IMR-90 (cell line): Measurements from ENCODE around the gene STXBP4. TPM values are rescaled to one million over a fixed set of nuclear protein-coding genes. Genes with fewer than 3 reads are reported as not detected.

Experiments
- ATAC-seq: fragments of 200-7000 bp; cut with Tn5 transposase; 2 replicates; pipeline ENCODE4 v1.9.1; 2020; ENCODE audit warnings: low read depth, mild to moderate bottlenecking, moderate library complexity
- BruUV-seq: library from RNA; stranded (reverse); fragments of 400-500 nt; replicated peaks from 2 replicates; lab custom pipeline; 2021; lab: Mats Ljungman, UMichigan
- CTCF ChIA-PET: fragments of 300-600 bp; formaldehyde crosslinking; extraction: SDS; loops from one replicate; lab custom pipeline; 2021; ENCODE audit warnings: antibody characterized with exemption; lab: Yijun Ruan, JAX
- POLR2A ChIA-PET: fragments of 300-600 bp; sonication (Branson Sonifier 250); formaldehyde crosslinking; loops from one replicate; lab custom pipeline; 2022; ENCODE audit warnings: antibody characterized with exemption; ENCODE audit not compliant: unreplicated experiment; lab: Charles Lee
- DNase-seq: peaks from one replicate; pipeline ENCODE4 v3.0.0; 2013
- H2AFZ ChIP-seq: replicated peaks from 2 replicates; pipeline ENCODE3; 2013; ENCODE audit warnings: low read length, mild to moderate bottlenecking; ENCODE audit not compliant: poor library complexity
- H2AK5ac ChIP-seq: 2 replicates; pipeline ENCODE4 v1.6.1; 2013; ENCODE audit warnings: low read depth, low read length, inconsistent platforms
- H2AK9ac ChIP-seq: replicated peaks from 2 replicates; pipeline ENCODE3; 2013; ENCODE audit warnings: mild to moderate bottlenecking, low read depth, low read length, moderate library complexity; ENCODE audit not compliant: poor library complexity
- H2BK120ac ChIP-seq: 2 replicates; pipeline ENCODE4 v1.6.1; 2013; ENCODE audit warnings: low read depth, low read length, inconsistent platforms
- H2BK15ac ChIP-seq: 3 replicates; pipeline ENCODE4 v1.6.1; 2013; ENCODE audit warnings: low read depth, low read length, inconsistent platforms
- H2BK20ac ChIP-seq: 2 replicates; pipeline ENCODE4 v1.6.1; 2013; ENCODE audit warnings: low read depth, mild to moderate bottlenecking, inconsistent platforms, low read length, moderate library complexity
- H2BK5ac ChIP-seq: 2 replicates; pipeline ENCODE4 v1.6.1; 2013; ENCODE audit warnings: mild to moderate bottlenecking, low read depth, low read length, inconsistent platforms; ENCODE audit not compliant: poor library complexity, severe bottlenecking
- H3K14ac ChIP-seq: replicated peaks from 2 replicates; pipeline ENCODE4 v1.6.1; 2013; ENCODE audit warnings: low read depth, low read length, inconsistent platforms
- H3K18ac ChIP-seq: 2 replicates; pipeline ENCODE4 v1.6.1; 2013; ENCODE audit warnings: low read depth, low read length, control low read depth
- H3K23ac ChIP-seq: 2 replicates; pipeline ENCODE4 v1.6.1; 2013; ENCODE audit warnings: low read depth, low read length, inconsistent platforms
- H3K27ac ChIP-seq: 2 replicates; pipeline ENCODE4 v1.5.1; 2013; ENCODE audit warnings: mild to moderate bottlenecking, control low read depth, low read length; ENCODE audit not compliant: insufficient read depth
- H3K27me3 ChIP-seq: 2 replicates; pipeline ENCODE4 v1.6.1; 2013; ENCODE audit warnings: low read length; ENCODE audit not compliant: control insufficient read depth, insufficient read depth
- H3K36me3 ChIP-seq: 2 replicates; pipeline ENCODE4 v1.6.1; 2013; ENCODE audit warnings: low read length, mixed read lengths; ENCODE audit not compliant: control insufficient read depth, insufficient read depth
- H3K4ac ChIP-seq: 2 replicates; pipeline ENCODE4 v1.6.1; 2013; ENCODE audit warnings: low read depth, low read length, inconsistent platforms
- H3K4me1 ChIP-seq: 2 replicates; pipeline ENCODE4 v1.6.1; 2013; ENCODE audit warnings: low read length, mixed read lengths; ENCODE audit not compliant: control insufficient read depth, insufficient read depth
- H3K4me2 ChIP-seq: 2 replicates; pipeline ENCODE4 v1.6.1; 2013; ENCODE audit warnings: low read depth, mild to moderate bottlenecking, control low read depth, low read length, moderate library complexity
- H3K4me3 ChIP-seq: 2 replicates; pipeline ENCODE4 v1.5.1; 2013; ENCODE audit warnings: low read depth, mild to moderate bottlenecking, control low read depth, low read length, moderate library complexity; ENCODE audit not compliant: insufficient read depth
- H3K56ac ChIP-seq: 2 replicates; pipeline ENCODE4 v1.6.1; 2013; ENCODE audit warnings: low read length, inconsistent platforms; ENCODE audit not compliant: insufficient read depth; ENCODE audit errors: extremely low read depth
- H3K79me1 ChIP-seq, 2 experiments: 2 replicates each; pipeline ENCODE4 v1.6.1; 2013; ENCODE audit warnings: low read length in 2 of 2, inconsistent platforms in 1 of 2, low read depth in 1 of 2
- H3K9ac ChIP-seq: 2 replicates; pipeline ENCODE4 v1.6.1; 2013; ENCODE audit warnings: low read depth, low read length, control low read depth
- H3K9me1 ChIP-seq: 2 replicates; pipeline ENCODE4 v1.6.1; 2013; ENCODE audit warnings: low read length, inconsistent platforms; ENCODE audit not compliant: insufficient read depth
- H3K9me3 ChIP-seq: 2 replicates; pipeline ENCODE4 v1.6.1; 2013; ENCODE audit warnings: low read length; ENCODE audit not compliant: control insufficient read depth, insufficient read depth
- H4K20me1 ChIP-seq: 2 replicates; pipeline ENCODE4 v1.6.1; 2013; ENCODE audit warnings: low read length, inconsistent platforms; ENCODE audit not compliant: insufficient read depth
- H4K5ac ChIP-seq: 2 replicates; pipeline ENCODE4 v1.6.1; 2013; ENCODE audit warnings: mild to moderate bottlenecking, low read depth, low read length, control low read depth
- H4K8ac ChIP-seq, 2 experiments: 2 replicates each; pipeline ENCODE4 v1.6.1; 2013; ENCODE audit warnings: low read depth in 2 of 2, low read length in 2 of 2, control low read depth in 1 of 2, inconsistent platforms in 1 of 2
- H4K91ac ChIP-seq: 2 replicates; pipeline ENCODE4 v1.6.1; 2013; ENCODE audit warnings: low read depth, low read length, inconsistent platforms; ENCODE audit not compliant: insufficient read depth
- MAFK ChIP-seq: IDR thresholded peaks from 2 replicates; pipeline ENCODE4 v1.6.1; 2012; ENCODE audit warnings: low read depth, low read length, improper control_type of control experiment
- RFX5 ChIP-seq: IDR thresholded peaks from 2 replicates; pipeline ENCODE4 v1.8.0; 2012; ENCODE audit warnings: low read depth, mild to moderate bottlenecking, low read length, moderate library complexity
- WGBS, 2 experiments: methylation state at CpG; one replicate each; pipeline versions ENCODE4 v1.1.5 to v1.1.7; 2013; ENCODE audit warnings: missing lambda C conversion rate in 2 of 2; ENCODE audit not compliant: insufficient read length in 1 of 2; ENCODE audit errors: extremely low coverage in 2 of 2; 5-methylcytosine and 5-hydroxymethylcytosine counted together
- dilution Hi-C: fragments of 300-500 bp; cut with HindIII; formaldehyde crosslinking; loops from one replicate; pipeline ENCODE4 v1.14.3; 2018; ENCODE audit warnings: low sequenced_read_pairs; ENCODE audit not compliant: unreplicated experiment
- in situ Hi-C: fragments of 300-500 bp; cut with MboI; formaldehyde crosslinking; loops from 3 replicates; pipeline ENCODE4 v1.14.3; 2019; ENCODE audit warnings: low sequenced_read_pairs, inconsistent platforms, mixed read lengths
- intact Hi-C: fragments of 100-400 bp; cut with micrococcal nuclease; formaldehyde crosslinking; loops from 2 replicates; pipeline ENCODE4 v1.10.0; 2022
- polyA plus RNA-seq, 3 experiments: library from polyadenylated mRNA; depleted of rRNA; stranded (reverse); fragments of >200 nt; gene quantifications; 2 replicates each; pipeline ENCODE4 v1.2.3, GENCODE V29; 2012; ENCODE audit warnings: low replicate concordance in 1 of 3
- total RNA-seq: library from RNA; depleted of rRNA; stranded (reverse); fragments of >200 nt; gene quantifications from 2 replicates; pipeline ENCODE4 v1.2.3, GENCODE V29; 2012

STXBP4 gene
- total and polyA plus RNA-seq, 2 of the 4 experiments (the other 2 are of a cell fraction) = 4.1 to 20.4 TPM

DNA sequence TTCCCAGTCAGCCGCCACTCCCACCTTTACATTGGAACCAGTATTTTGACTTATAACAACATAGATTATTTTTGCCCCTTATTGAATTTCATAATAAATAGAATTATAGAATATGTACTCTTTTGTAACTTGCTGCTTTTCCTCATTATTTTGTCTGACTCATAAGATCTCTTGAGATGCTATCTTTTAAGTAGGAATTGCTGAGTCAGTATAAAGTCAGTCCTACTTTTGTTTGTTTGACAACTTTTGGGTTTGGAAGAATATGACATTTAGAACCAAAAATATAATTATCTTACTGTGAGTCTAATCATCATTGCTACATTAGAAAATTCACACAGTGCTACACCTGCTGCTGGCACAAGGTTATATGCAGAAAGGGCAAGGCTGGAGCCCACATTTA is 69.7 kb downstream of the STXBP4 start:
- Histone ChIP-seq H3K14ac (no peak overlapping the region), H4K8ac (no peak overlapping the region), H4K91ac (no peak overlapping the region), H3K9me3 (no peaks in the 10 kb centered on the region), H3K27me3 (no peaks in the 10 kb centered on the region), H2BK120ac (no peak overlapping the region), H3K4me1 (no peaks in the 10 kb centered on the region), H2BK20ac (no peak overlapping the region), H3K9me1 (no peaks in the 10 kb centered on the region), H3K18ac (no peak overlapping the region), H3K23ac (no peak overlapping the region), H2AK9ac (no peak overlapping the region), H2AK5ac (no peak overlapping the region), H3K4me2 (no peak overlapping the region), H4K20me1 (no peaks in the 10 kb centered on the region), H4K5ac (no peak overlapping the region), H3K56ac (no peak overlapping the region), H3K4ac (no peak overlapping the region), H2BK15ac (no peak overlapping the region), H2BK5ac (no peak overlapping the region), H3K79me1 (no peaks in the 10 kb centered on the region), H3K36me3 (no peaks in the 10 kb centered on the region; the same call in 1 of the 2 replicates), H3K9ac (no peak overlapping the region), H2AFZ (no peak overlapping the region), H3K4me3 (no peak overlapping the region), H3K27ac (no peak overlapping the region)
- dilution Hi-C loops = no loop called here
- in situ Hi-C loops = no loop called here
- ChIA-PET CTCF (no interaction called here), POLR2A (no interaction called here)
- ATAC-seq (no peak), DNase-seq (no peak)
- intact Hi-C loops = no loop called here
- TF ChIP-seq MAFK = peak; percentile 98
- TF ChIP-seq RFX5 = no peak
- no TSS peak for BruUV-seq
- whole genome bisulfite sequencing, 2 experiments = no CpG with 5 or more reads among the region's 1 CpG
